Measurements from ENCODE around the gene RNU4-1. TPM values are rescaled to one million over a fixed set of nuclear protein-coding genes. Genes with fewer than 3 reads are reported as not detected.
"Not testable (repeated sequence)": the region's sequence is repeated elsewhere in the genome, so short reads cannot be mapped to it uniquely, and the experiment has no call there.

RNU4-1 gene
- total RNA-seq (under 1 TPM in 4 of 5 donors, not detected in 1; under 0.01 TPM), polyA plus RNA-seq (not detected)
- long read RNA-seq, donor 1: 0 reads
- long read RNA-seq, donor 2, partial matches to known transcripts: 9 of 10 reads
- long read RNA-seq, donor 2, other reads (novel, unspliced or antisense): 0 of 10 reads
- long read RNA-seq, donor 3: 0 reads
- long read RNA-seq, donor 4: 0 reads
- long read RNA-seq, donor 5: 0 reads
- long read RNA-seq, donor 6, partial matches to known transcripts: 0 of 1 reads
- long read RNA-seq, donor 6, other reads (novel, unspliced or antisense): 0 of 1 reads
- long read RNA-seq, donor 7: 0 reads
- long read RNA-seq, donor 8: 0 reads
- long read RNA-seq, donor 9, partial matches to known transcripts: 0 of 3 reads
- long read RNA-seq, donor 9, other reads (novel, unspliced or antisense): 0 of 3 reads
- long read RNA-seq, donor 10, partial matches to known transcripts: 7 of 8 reads
- long read RNA-seq, donor 10, other reads (novel, unspliced or antisense): 0 of 8 reads

DNA sequence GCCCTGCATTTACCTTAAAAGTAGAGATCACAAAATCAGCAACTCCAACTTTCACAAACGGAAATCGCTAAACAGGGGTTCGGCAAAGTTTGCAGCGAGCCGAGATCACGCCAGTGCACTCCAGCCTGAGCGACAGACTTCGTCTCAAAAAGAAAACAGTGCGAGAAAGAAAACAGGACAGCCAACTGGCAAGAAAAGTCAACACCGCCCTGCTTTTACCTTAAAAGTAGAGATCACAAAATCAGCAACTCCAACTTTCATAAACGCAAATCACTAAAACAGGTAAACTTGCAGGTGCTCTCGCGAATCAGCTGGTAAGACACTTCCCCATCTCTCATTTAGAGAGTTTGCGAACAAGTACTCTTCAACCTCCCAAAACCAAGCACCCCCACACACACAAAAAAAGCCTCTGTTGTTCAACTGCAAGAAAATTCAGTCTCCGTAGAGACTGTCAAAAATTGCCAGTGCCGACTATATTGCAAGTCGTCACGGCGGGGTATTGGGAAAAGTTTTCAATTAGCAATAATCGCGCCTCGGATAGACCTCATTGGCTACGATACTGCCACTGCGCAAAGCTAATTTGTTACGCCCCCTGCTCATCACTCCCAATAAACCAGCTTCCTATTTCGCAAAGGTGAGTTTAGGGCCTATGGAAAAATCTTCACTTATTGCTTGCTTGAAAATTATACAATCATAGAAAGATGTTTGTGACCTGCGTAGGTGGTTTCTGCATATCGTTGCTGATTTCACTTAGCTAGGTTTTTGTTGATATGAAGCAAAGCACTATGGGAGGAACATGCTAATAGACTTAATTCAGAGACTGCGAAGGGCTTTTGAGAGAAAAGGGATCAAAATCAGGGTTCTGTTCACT, at the start of gene RNU4-1:
TSS of gene RNU4-1 (minus strand) at position 577 of the 871 bp plus-strand sequence.
- intact Hi-C loops (cut with DNase I; ENCODE audit: low total_unique reads): no loop called here
- Histone ChIP-seq H3K27me3 (no peaks in the 10 kb centered on the region), H3K4me3 (peak within 1 kb of the TSS; percentile 47 to 60 (median 53)), H3K4me1 (peaks cover 0 to 24% (median 7%) of the 10 kb centered on the region in 4 donors), H3K9me3 (no peaks in the 10 kb centered on the region), H3K27ac (peak within 1 kb of the TSS; percentile 96 to 98 (median 97)), H3K36me3 (no peaks in the 10 kb centered on the region)
- DNase-seq: peak; percentile 78 to 92
- peak in 2 of 4 donors; percentile 57 to 89 for TF ChIP-seq POLR2A (IDR thresholded peaks at IDR 0.05)
- TF ChIP-seq EP300 (IDR thresholded peaks at IDR 0.05): no peak
- peak; percentile 7 to 98 (median 92) for TF ChIP-seq POLR2AphosphoS5 (IDR thresholded peaks at IDR 0.05)
- TF ChIP-seq, protein P1, sequence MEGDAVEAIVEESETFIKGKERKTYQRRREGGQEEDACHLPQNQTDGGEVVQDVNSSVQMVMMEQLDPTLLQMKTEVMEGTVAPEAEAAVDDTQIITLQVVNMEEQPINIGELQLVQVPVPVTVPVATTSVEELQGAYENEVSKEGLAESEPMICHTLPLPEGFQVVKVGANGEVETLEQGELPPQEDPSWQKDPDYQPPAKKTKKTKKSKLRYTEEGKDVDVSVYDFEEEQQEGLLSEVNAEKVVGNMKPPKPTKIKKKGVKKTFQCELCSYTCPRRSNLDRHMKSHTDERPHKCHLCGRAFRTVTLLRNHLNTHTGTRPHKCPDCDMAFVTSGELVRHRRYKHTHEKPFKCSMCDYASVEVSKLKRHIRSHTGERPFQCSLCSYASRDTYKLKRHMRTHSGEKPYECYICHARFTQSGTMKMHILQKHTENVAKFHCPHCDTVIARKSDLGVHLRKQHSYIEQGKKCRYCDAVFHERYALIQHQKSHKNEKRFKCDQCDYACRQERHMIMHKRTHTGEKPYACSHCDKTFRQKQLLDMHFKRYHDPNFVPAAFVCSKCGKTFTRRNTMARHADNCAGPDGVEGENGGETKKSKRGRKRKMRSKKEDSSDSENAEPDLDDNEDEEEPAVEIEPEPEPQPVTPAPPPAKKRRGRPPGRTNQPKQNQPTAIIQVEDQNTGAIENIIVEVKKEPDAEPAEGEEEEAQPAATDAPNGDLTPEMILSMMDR (IDR thresholded peaks at IDR 0.05): no peak
- WGBS, 5 donors: 0 to 1% (median 1%) methylated on average over 29 of the region's 29 CpGs

DNA sequence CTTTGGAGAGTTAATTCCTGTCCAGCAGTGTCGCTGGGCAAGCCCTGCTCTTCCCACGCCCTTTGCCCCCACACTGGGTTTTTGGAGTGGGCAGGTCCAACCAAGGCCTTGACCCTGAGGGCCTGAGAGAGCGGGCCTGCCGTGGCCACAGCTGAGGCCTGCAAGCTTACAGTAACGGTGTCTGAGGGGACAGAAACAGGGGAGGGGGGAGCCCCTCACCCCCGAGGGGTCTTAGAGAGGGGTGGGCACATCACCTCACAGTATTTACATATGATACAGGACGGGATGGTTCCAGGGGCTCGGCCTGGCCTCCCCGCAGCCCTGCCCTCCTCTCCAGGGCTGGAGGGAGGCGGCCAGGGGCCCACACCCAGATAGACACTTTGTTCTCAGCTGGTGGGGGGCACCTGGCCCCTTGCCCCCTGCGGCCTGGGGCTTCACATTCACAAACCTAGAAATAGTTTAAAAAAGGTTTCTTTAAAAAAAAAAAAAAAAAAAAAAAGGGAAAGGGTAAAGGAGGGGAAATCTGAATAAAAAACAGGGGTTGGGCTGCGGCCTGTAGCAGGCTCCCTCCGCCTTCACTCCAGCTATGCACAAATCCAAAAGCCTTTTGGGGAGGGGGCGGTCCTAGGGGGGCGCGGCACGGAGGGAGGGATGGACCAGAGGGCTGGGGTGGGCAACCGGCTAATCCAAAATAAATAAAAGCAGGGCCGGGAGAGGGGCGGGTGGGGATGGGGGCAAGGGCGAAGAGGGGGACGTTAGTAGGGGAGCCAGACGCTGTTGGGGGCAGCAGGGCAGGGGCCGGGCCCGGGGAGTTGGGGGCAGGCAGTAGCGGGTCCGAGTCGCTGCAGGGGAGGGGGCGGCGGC, 49.4 kb upstream of the RNU4-1 start:
- no peak for DNase-seq
- Histone ChIP-seq H3K4me1 (peaks cover 0 to 6% (median 0%) of the 10 kb centered on the region in 4 donors), H3K9me3 (peaks cover 0 to 10% (median 3%) of the 10 kb centered on the region in 4 donors), H3K4me3 (no peak overlapping the region), H3K27me3 (no peaks in the 10 kb centered on the region), H3K36me3 (peaks cover 0 to 40% (median 30%) of the 10 kb centered on the region in 4 donors), H3K27ac (no peak overlapping the region)
- TF ChIP-seq POLR2AphosphoS5 (IDR thresholded peaks at IDR 0.05): no peak
- TF ChIP-seq EP300 (IDR thresholded peaks at IDR 0.05): no peak
- TF ChIP-seq, protein P1 (IDR thresholded peaks at IDR 0.05): no peak
- TF ChIP-seq POLR2A (IDR thresholded peaks at IDR 0.05): no peak
- intact Hi-C loops (cut with DNase I; ENCODE audit: low total_unique reads): no loop called here
- WGBS, 5 donors: 56 to 74% (median 66%) methylated on average over 18 to 30 of the region's 30 CpGs

DNA sequence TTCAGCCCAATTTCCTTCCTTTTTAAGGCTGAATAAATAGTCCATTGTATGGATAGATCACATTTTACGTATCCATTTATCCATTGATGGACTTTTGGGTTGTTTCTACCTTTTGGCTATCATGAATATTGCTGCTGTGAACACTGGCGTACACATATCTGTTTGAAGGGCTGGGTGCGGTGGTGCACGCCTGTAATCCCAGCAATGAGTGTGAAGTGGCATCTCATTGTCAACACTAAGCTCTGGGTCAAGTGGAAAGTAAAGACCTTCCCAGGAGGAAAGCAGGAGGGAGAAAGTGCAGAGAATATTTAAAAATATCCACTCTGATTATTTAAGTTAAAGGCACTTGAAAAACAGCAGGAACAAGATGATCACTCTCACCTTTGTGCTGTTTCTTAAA, 46.2 kb upstream of the RNU4-1 start:
- peaks cover 0 to 13% (median 6%) of the 10 kb centered on the region in 4 donors for H3K36me3 ChIP-seq
- 76 to 90% (median 80%) methylated on average over 4 of the region's 4 CpGs for WGBS, 5 donors
- TF ChIP-seq POLR2A (IDR thresholded peaks at IDR 0.05) (no peak), EP300 (IDR thresholded peaks at IDR 0.05) (no peak), POLR2AphosphoS5 (IDR thresholded peaks at IDR 0.05) (no peak)
- peaks cover 0 to 6% (median 2%) of the 10 kb centered on the region in 4 donors for H3K4me1 ChIP-seq
- intact Hi-C loops (cut with DNase I; ENCODE audit: low total_unique reads): no loop called here
- no peak overlapping the region for H3K4me3 ChIP-seq
- no peaks in the 10 kb centered on the region for H3K27me3 ChIP-seq
- peaks cover 0 to 15% (median 5%) of the 10 kb centered on the region in 4 donors for H3K9me3 ChIP-seq
- DNase-seq: no peak
- H3K27ac ChIP-seq: no peak overlapping the region

DNA sequence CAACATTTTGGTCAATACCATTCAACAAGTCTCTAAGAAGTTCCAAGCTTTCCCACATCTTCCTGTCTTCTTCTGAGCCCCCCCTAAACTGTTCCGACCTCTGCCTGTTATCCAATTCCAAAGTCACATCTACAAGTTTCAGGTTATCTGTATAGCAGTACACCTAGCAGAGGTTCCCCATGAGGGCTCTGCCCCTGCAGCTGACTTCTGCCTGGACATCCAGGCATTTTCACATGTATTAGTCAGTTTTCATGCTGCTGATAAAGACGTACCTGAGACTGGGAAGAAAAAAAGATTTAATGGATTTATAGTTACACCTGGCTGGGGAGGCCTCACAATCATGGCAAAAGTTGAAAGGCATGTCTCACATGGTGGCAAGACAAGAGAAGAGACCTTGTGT, 44.7 kb upstream of the RNU4-1 start:
- H3K27ac ChIP-seq: no peak overlapping the region
- intact Hi-C loops (cut with DNase I; ENCODE audit: low total_unique reads): no loop called here
- no peak overlapping the region for H3K4me3 ChIP-seq
- DNase-seq: no peak
- no peaks in the 10 kb centered on the region for H3K36me3 ChIP-seq
- no peak for TF ChIP-seq POLR2A (IDR thresholded peaks at IDR 0.05)
- TF ChIP-seq, protein P1 (IDR thresholded peaks at IDR 0.05): no peak
- no peak for TF ChIP-seq POLR2AphosphoS5 (IDR thresholded peaks at IDR 0.05)
- no peak for TF ChIP-seq EP300 (IDR thresholded peaks at IDR 0.05)
- peaks cover 0 to 6% (median 2%) of the 10 kb centered on the region in 4 donors for H3K4me1 ChIP-seq
- H3K9me3 ChIP-seq: peaks cover 0 to 15% (median 5%) of the 10 kb centered on the region in 4 donors
- H3K27me3 ChIP-seq: no peaks in the 10 kb centered on the region
- 79 to 92% (median 86%) methylated on average over 2 of the region's 2 CpGs for WGBS, 5 donors

- DNase-seq; H3K4me3 ChIP-seq; H3K4me1 ChIP-seq; H3K27me3 ChIP-seq; H3K27ac ChIP-seq; intact Hi-C loops (cut with DNase I; ENCODE audit: low total_unique reads); H3K36me3 ChIP-seq: not testable (repeated sequence)
- peaks cover 0 to 15% (median 5%) of the 10 kb centered on the region in 4 donors for H3K9me3 ChIP-seq
- WGBS, 5 donors: 88 to 95% (median 94%) methylated on average over 2 of the region's 2 CpGs
These were observed 43.4 kb upstream of the RNU4-1 start for GRCh38 chr12:120336392-120336791.
